Kidney (tissue), 14 donors: Measurements from ENCODE around the gene MEGF6. TPM values are rescaled to one million over a fixed set of nuclear protein-coding genes. Genes with fewer than 3 reads are reported as not detected.

Source experiments
- DNase-seq, 5 donors: peaks; one replicate each; pipeline ENCODE4 v3.0.0-alpha.2; 2013 to 2020
- FAIRE-seq: peaks from 2 replicates; lab custom pipeline; 2012; peaks lifted over from hg19 to GRCh38; lab: Jason Lieb, UNC
- H3K27ac ChIP-seq, 2 donors: one replicate each; pipeline ENCODE4 v1.7.0; 2013; ENCODE audit warnings: low read depth in 2 of 2, low read length in 2 of 2, inconsistent platforms in 1 of 2
- H3K27me3 ChIP-seq: one replicate; pipeline ENCODE4 v1.7.1; 2013; ENCODE audit warnings: low read length, inconsistent platforms; ENCODE audit not compliant: control insufficient read depth, insufficient read depth
- H3K36me3 ChIP-seq, 3 donors: one replicate each; pipeline versions ENCODE4 v1.7.0 to v1.7.1; 2013; ENCODE audit warnings: low read length in 3 of 3, control low read depth in 1 of 3, inconsistent platforms in 1 of 3; ENCODE audit not compliant: insufficient read depth in 3 of 3, control insufficient read depth in 2 of 3
- H3K4me1 ChIP-seq, 3 donors: one replicate each; pipeline versions ENCODE4 v1.7.0 to v1.7.1; 2013; ENCODE audit warnings: low read length in 3 of 3, inconsistent platforms in 1 of 3, low read depth in 1 of 3; ENCODE audit not compliant: control insufficient read depth in 2 of 3, insufficient read depth in 2 of 3
- H3K4me3 ChIP-seq, 3 donors: one replicate each; pipeline versions ENCODE4 v1.7.0 to v1.8.1; 2013; ENCODE audit warnings: low read length in 3 of 3, control low read depth in 1 of 3, inconsistent platforms in 1 of 3
- H3K9ac ChIP-seq, 3 donors: one replicate each; pipeline versions ENCODE4 v1.7.0 to v1.7.1; 2013; ENCODE audit warnings: low read length in 3 of 3, control low read depth in 1 of 3, inconsistent platforms in 1 of 3
- H3K9me3 ChIP-seq, 3 donors: one replicate each; pipeline versions ENCODE4 v1.7.0 to v1.7.1; 2013; ENCODE audit warnings: low read length in 3 of 3, control low read depth in 1 of 3, inconsistent platforms in 1 of 3; ENCODE audit not compliant: control insufficient read depth in 2 of 3, insufficient read depth in 1 of 3
- CTCF ChIP-seq: IDR thresholded peaks from 3 replicates; pipeline ENCODE4 v1.5.1; 2012; ENCODE audit warnings: mild to moderate bottlenecking, moderate library complexity, borderline replicate concordance; ENCODE audit not compliant: insufficient read depth; ENCODE audit errors: extremely low read depth
- intact Hi-C: fragments of 100-400 bp; cut with DNase I; formaldehyde crosslinking; loops from one replicate; pipeline ENCODE4 v1.11.1; 2022
- polyA plus RNA-seq: library from polyadenylated mRNA; stranded (reverse); fragments of 350-450 nt; fragmentation: Illumina TruSeq; extraction: RNeasy Lipid Tissue Mini Kit (QIAGEN cat#74804); gene quantifications from one replicate; pipeline ENCODE4 v1.2.3, GENCODE V29; 2014; ENCODE audit warnings: low read depth, low replicate concordance; ENCODE audit not compliant: insufficient read depth
- total RNA-seq: library from RNA; stranded (reverse); fragmentation: NEBNext Ultra II Directional; extraction: Animal tissue kit (Norgen Biotek cat#: 25700); gene quantifications from one replicate; pipeline ENCODE4 v1.2.1, GENCODE V29; 2021
- donor health status: control.
- donor health status: control.
- donor health status: control.
- donor health status: control.
- donor health status: control.
- donor health status: DM: yes; HTN: yes; CAD: no.
- donor health status: Normal renal cell carcinoma (clear cell type).

The MEGF6 gene
- total and polyA plus RNA-seq, 2 donors from 2014 or later, result 2.8 to 10.9 TPM

GRCh38 chr1:3595949-3596348, 15.4 kb downstream of the MEGF6 start:
- TF ChIP-seq CTCF, result no peak
- intact Hi-C loops, result no loop called here
- no peak for DNase-seq
- Histone ChIP-seq H3K4me3 (no peak overlapping the region), H3K9ac (no peak overlapping the region), H3K36me3 (no peaks in the 10 kb centered on the region), H3K4me1 (no peaks in the 10 kb centered on the region), H3K27ac (no peak overlapping the region), H3K27me3 (no peaks in the 10 kb centered on the region), H3K9me3 (no peaks in the 10 kb centered on the region)
- FAIRE-seq, result no peak

GRCh38 chr1:3594706-3595377, 16.5 kb downstream of the MEGF6 start:
- no peak for DNase-seq
- no peak for FAIRE-seq
- H3K36me3 ChIP-seq, result no peaks in the 10 kb centered on the region
- no peaks in the 10 kb centered on the region for H3K27me3 ChIP-seq
- no peak overlapping the region for H3K27ac ChIP-seq
- no peaks in the 10 kb centered on the region for H3K4me1 ChIP-seq
- H3K9ac ChIP-seq, result no peak overlapping the region
- intact Hi-C loops, result no loop called here
- no peaks in the 10 kb centered on the region for H3K9me3 ChIP-seq
- H3K4me3 ChIP-seq, result no peak overlapping the region
- TF ChIP-seq CTCF, result no peak

- Histone ChIP-seq H3K4me3 (no peak overlapping the region), H3K27me3 (no peaks in the 10 kb centered on the region), H3K9me3 (no peaks in the 10 kb centered on the region), H3K27ac (no peak overlapping the region), H3K36me3 (no peaks in the 10 kb centered on the region), H3K9ac (no peak overlapping the region), H3K4me1 (no peaks in the 10 kb centered on the region)
- no peak for TF ChIP-seq CTCF
- FAIRE-seq (no peak), DNase-seq (no peak)
- intact Hi-C loops, result no loop called here
Observed at GRCh38 chr1:3593745-3594144, 17.6 kb downstream of the MEGF6 start.

- H3K27me3 ChIP-seq, result no peaks in the 10 kb centered on the region
- TF ChIP-seq CTCF, result no peak
- no peak overlapping the region for H3K9ac ChIP-seq
- FAIRE-seq, result no peak
- no peak for DNase-seq
- intact Hi-C loops, result no loop called here
- H3K27ac ChIP-seq, result no peak overlapping the region
- H3K36me3 ChIP-seq, result no peaks in the 10 kb centered on the region
- H3K4me3 ChIP-seq, result no peak overlapping the region
- no peaks in the 10 kb centered on the region for H3K4me1 ChIP-seq
- H3K9me3 ChIP-seq, result no peaks in the 10 kb centered on the region
Observed at GRCh38 chr1:3593334-3593733, 18.0 kb downstream of the MEGF6 start.
